AG04449 (cell line): ENCODE data around the gene CADPS.

Experiments used
- CTCF ChIA-PET: fragments of 350-600 bp; formaldehyde crosslinking; extraction: SDS; loops from one replicate; lab custom pipeline; 2021; ENCODE audit warnings: antibody characterized with exemption; lab: Yijun Ruan, JAX
- POLR2A ChIA-PET: fragments of 400-600, 350-600 bp; formaldehyde crosslinking; extraction: SDS; loops from one replicate; lab custom pipeline; 2020; ENCODE audit warnings: antibody characterized with exemption, inconsistent platforms; lab: Yijun Ruan, JAX
- DNase-seq: peaks from one replicate; pipeline ENCODE4 v3.0.0-alpha.2; 2010; ENCODE audit warnings: low read depth, low spot score
- H3K4me3 ChIP-seq: 2 replicates; pipeline ENCODE4 v1.5.1; 2011; ENCODE audit warnings: low read depth, mild to moderate bottlenecking, control low read depth, low read length
- CTCF ChIP-seq: IDR thresholded peaks from one replicate; pipeline ENCODE4 v1.5.1; 2011; ENCODE audit warnings: mild to moderate bottlenecking, moderate library complexity, low read length, control low read depth, inconsistent platforms; ENCODE audit not compliant: insufficient read depth; ENCODE audit errors: missing control alignments

Gene CADPS

GRCh38 chr3:62777130-62777529 is 98.1 kb downstream of the CADPS start:
- CTCF ChIA-PET = no interaction called here
- POLR2A ChIA-PET = no interaction called here
- no peak overlapping the region for H3K4me3 ChIP-seq
- DNase-seq = no peak
- no peak for TF ChIP-seq CTCF

GRCh38 chr3:62774221-62774620 is 101.0 kb downstream of the CADPS start:
- ChIA-PET POLR2A (no interaction called here), CTCF (no interaction called here)
- TF ChIP-seq CTCF = no peak
- no peak for DNase-seq
- no peak overlapping the region for H3K4me3 ChIP-seq

GRCh38 chr3:62771331-62772072 is 103.7 kb downstream of the CADPS start:
- H3K4me3 ChIP-seq = no peak overlapping the region
- ChIA-PET CTCF (no interaction called here), POLR2A (no interaction called here)
- TF ChIP-seq CTCF = no peak
- DNase-seq = no peak

- CTCF ChIA-PET = no interaction called here
- no peak for TF ChIP-seq CTCF
- POLR2A ChIA-PET = no interaction called here
- no peak overlapping the region for H3K4me3 ChIP-seq
- DNase-seq = no peak
Measured at GRCh38 chr3:62768896-62769295, 106.3 kb downstream of the CADPS start.

- POLR2A ChIA-PET = no interaction called here
- CTCF ChIA-PET = no interaction called here
- no peak for TF ChIP-seq CTCF
- no peak for DNase-seq
- no peak overlapping the region for H3K4me3 ChIP-seq
Measured at GRCh38 chr3:62761711-62762110, 113.5 kb downstream of the CADPS start.

- DNase-seq = no peak
- POLR2A ChIA-PET = no interaction called here
- no peak for TF ChIP-seq CTCF
- H3K4me3 ChIP-seq = no peak overlapping the region
- CTCF ChIA-PET = no interaction called here
Measured at GRCh38 chr3:62761311-62761710, 113.9 kb downstream of the CADPS start.
